Measurements from ENCODE around the gene CNGB1. TPM values are rescaled to one million over a fixed set of nuclear protein-coding genes. Genes with fewer than 3 reads are reported as not detected.
A peak's percentile ranks its signal among the peaks of the same experiment; 100 is the strongest.

The CNGB1 gene
- total and polyA plus RNA-seq, 2 of the 13 experiments (the other 11 are each of a cell fraction or from before 2014, with no cell fraction given): 0.02 to 0.15 TPM

DNA sequence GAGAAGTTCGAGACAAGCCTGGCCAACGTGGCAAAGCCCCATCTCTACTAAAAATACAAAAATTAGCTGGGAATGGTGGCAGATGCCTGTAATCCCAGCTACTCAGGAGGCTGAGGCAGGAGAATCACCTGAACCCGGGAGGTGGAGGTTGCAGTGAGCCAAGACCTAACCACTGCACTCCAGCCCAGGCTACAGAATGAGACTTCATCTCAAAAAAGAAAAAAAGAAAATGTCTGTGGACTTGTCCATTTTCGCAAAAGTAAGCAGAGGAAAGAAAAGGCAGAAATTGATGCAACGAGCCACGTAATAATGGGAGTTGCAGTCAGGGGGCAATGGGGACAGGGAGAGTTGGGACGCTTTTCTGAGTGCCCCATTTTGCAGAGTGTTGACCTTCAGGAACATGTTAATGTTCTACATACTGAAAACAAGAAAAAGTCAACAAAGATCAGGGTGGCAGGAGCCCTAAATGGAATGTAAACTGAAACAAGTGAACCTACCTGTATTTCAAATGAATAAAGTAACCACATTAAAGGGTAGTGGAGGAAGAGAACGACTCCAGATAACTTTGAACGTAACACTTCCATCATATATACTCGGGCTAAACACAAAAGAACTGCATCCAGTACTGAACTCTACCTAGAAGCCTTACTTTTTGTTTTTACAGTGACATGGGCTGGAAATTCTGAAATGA, 76.4 kb downstream of the CNGB1 start (continued):
- TF ChIP-seq, protein P1, sequence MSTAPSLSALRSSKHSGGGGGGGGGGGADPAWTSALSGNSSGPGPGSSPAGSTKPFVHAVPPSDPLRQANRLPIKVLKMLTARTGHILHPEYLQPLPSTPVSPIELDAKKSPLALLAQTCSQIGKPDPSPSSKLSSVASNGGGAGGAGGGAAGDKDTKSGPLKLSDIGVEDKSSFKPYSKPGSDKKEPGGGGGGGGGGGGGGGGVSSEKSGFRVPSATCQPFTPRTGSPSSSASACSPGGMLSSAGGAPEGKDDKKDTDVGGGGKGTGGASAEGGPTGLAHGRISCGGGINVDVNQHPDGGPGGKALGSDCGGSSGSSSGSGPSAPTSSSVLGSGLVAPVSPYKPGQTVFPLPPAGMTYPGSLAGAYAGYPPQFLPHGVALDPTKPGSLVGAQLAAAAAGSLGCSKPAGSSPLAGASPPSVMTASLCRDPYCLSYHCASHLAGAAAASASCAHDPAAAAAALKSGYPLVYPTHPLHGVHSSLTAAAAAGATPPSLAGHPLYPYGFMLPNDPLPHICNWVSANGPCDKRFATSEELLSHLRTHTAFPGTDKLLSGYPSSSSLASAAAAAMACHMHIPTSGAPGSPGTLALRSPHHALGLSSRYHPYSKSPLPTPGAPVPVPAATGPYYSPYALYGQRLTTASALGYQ (CRISPR knock-in tag; IDR thresholded peaks at IDR 0.05): peak; percentile 99
- TF ChIP-seq YY1 (IDR thresholded peaks at IDR 0.05; ENCODE audit: insufficient read depth, insufficient replicate concordance, low read depth, low read length) (peak; percentile 51), POLR2AphosphoS2 (IDR thresholded peaks at IDR 0.05; ENCODE audit: low read depth, low read length) (no peak), TCF7L2 (IDR thresholded peaks at IDR 0.05; ENCODE audit: low read depth, low read length) (peak; percentile 98)
- TF ChIP-seq, protein P2, sequence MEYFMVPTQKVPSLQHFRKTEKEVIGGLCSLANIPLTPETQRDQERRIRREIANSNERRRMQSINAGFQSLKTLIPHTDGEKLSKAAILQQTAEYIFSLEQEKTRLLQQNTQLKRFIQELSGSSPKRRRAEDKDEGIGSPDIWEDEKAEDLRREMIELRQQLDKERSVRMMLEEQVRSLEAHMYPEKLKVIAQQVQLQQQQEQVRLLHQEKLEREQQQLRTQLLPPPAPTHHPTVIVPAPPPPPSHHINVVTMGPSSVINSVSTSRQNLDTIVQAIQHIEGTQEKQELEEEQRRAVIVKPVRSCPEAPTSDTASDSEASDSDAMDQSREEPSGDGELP (IDR thresholded peaks at IDR 0.05; ENCODE audit: borderline replicate concordance, low read depth): peak; percentile 73; the same call in 1 of the 2 replicates
- TF ChIP-seq, protein P3, sequence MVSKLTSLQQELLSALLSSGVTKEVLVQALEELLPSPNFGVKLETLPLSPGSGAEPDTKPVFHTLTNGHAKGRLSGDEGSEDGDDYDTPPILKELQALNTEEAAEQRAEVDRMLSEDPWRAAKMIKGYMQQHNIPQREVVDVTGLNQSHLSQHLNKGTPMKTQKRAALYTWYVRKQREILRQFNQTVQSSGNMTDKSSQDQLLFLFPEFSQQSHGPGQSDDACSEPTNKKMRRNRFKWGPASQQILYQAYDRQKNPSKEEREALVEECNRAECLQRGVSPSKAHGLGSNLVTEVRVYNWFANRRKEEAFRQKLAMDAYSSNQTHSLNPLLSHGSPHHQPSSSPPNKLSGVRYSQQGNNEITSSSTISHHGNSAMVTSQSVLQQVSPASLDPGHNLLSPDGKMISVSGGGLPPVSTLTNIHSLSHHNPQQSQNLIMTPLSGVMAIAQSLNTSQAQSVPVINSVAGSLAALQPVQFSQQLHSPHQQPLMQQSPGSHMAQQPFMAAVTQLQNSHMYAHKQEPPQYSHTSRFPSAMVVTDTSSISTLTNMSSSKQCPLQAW (CRISPR knock-in tag; IDR thresholded peaks at IDR 0.05): peak; percentile 73; the same call in 1 of the 2 replicates
- TF ChIP-seq, protein P4, sequence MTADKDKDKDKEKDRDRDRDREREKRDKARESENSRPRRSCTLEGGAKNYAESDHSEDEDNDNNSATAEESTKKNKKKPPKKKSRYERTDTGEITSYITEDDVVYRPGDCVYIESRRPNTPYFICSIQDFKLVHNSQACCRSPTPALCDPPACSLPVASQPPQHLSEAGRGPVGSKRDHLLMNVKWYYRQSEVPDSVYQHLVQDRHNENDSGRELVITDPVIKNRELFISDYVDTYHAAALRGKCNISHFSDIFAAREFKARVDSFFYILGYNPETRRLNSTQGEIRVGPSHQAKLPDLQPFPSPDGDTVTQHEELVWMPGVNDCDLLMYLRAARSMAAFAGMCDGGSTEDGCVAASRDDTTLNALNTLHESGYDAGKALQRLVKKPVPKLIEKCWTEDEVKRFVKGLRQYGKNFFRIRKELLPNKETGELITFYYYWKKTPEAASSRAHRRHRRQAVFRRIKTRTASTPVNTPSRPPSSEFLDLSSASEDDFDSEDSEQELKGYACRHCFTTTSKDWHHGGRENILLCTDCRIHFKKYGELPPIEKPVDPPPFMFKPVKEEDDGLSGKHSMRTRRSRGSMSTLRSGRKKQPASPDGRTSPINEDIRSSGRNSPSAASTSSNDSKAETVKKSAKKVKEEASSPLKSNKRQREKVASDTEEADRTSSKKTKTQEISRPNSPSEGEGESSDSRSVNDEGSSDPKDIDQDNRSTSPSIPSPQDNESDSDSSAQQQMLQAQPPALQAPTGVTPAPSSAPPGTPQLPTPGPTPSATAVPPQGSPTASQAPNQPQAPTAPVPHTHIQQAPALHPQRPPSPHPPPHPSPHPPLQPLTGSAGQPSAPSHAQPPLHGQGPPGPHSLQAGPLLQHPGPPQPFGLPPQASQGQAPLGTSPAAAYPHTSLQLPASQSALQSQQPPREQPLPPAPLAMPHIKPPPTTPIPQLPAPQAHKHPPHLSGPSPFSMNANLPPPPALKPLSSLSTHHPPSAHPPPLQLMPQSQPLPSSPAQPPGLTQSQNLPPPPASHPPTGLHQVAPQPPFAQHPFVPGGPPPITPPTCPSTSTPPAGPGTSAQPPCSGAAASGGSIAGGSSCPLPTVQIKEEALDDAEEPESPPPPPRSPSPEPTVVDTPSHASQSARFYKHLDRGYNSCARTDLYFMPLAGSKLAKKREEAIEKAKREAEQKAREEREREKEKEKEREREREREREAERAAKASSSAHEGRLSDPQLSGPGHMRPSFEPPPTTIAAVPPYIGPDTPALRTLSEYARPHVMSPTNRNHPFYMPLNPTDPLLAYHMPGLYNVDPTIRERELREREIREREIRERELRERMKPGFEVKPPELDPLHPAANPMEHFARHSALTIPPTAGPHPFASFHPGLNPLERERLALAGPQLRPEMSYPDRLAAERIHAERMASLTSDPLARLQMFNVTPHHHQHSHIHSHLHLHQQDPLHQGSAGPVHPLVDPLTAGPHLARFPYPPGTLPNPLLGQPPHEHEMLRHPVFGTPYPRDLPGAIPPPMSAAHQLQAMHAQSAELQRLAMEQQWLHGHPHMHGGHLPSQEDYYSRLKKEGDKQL (CRISPR knock-in tag; IDR thresholded peaks at IDR 0.05; ENCODE audit: low read depth): peak; percentile 98
- TF ChIP-seq, protein P5, sequence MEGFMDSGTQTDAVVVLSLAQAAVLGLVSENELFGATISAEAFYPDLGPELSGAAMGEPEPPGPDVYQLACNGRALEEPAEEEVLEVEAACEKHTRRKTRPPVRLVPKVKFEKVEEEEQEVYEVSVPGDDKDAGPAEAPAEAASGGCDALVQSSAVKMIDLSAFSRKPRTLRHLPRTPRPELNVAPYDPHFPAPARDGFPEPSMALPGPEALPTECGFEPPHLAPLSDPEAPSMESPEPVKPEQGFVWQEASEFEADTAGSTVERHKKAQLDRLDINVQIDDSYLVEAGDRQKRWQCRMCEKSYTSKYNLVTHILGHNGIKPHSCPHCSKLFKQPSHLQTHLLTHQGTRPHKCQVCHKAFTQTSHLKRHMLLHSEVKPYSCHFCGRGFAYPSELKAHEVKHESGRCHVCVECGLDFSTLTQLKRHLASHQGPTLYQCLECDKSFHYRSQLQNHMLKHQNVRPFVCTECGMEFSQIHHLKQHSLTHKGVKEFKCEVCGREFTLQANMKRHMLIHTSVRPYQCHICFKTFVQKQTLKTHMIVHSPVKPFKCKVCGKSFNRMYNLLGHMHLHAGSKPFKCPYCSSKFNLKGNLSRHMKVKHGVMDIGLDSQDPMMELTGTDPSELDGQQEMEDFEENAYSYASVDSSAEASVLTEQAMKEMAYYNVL (CRISPR knock-in tag; IDR thresholded peaks at IDR 0.05; ENCODE audit: borderline replicate concordance): peak; percentile 90

All from HepG2 (cell line).